H1 (cell line): ENCODE data around the gene TNNC1. TPM values are rescaled to one million over a fixed set of nuclear protein-coding genes. Genes with fewer than 3 reads are reported as not detected.

Experiments
- CTCF ChIA-PET: fragments of 300-600 bp; sonication (Branson Sonifier 250); formaldehyde crosslinking; loops from one replicate; lab custom pipeline; 2021; ENCODE audit not compliant: partially characterized antibody; lab: Charles Lee
- POLR2A ChIA-PET: fragments of 300-600 bp; sonication (Branson Sonifier 250); formaldehyde crosslinking; loops from one replicate; lab custom pipeline; 2021; ENCODE audit warnings: inconsistent platforms; ENCODE audit not compliant: partially characterized antibody; lab: Charles Lee
- DNase-seq, 2 experiments: peaks; one replicate each; pipeline versions ENCODE4 v3.0.0 to v3.0.0-alpha.2; 2010 to 2022; ENCODE audit warnings: low spot score in 2 of 2, low read depth in 1 of 2, mixed read lengths in 1 of 2
- FAIRE-seq: peaks from 2 replicates; lab custom pipeline; 2011; peaks lifted over from hg19 to GRCh38; lab: Jason Lieb, UNC
- H2AFZ ChIP-seq: 2 replicates; pipeline ENCODE4 v1.8.1; 2012; ENCODE audit warnings: low read length, inconsistent platforms
- H2AK5ac ChIP-seq: 2 replicates; pipeline ENCODE4 v1.6.1; 2013; ENCODE audit warnings: low read depth, low read length
- H2BK120ac ChIP-seq: replicated peaks from 2 replicates; pipeline ENCODE3; 2013; ENCODE audit warnings: low read depth, low read length, inconsistent platforms
- H2BK12ac ChIP-seq: 2 replicates; pipeline ENCODE4 v1.6.1; 2013; ENCODE audit warnings: low read depth, low read length
- H2BK15ac ChIP-seq: 2 replicates; pipeline ENCODE4 v1.6.1; 2013; ENCODE audit warnings: low read length
- H2BK20ac ChIP-seq: 2 replicates; pipeline ENCODE4 v1.6.1; 2013; ENCODE audit warnings: low read length
- H2BK5ac ChIP-seq: 2 replicates; pipeline ENCODE4 v1.6.1; 2013; ENCODE audit warnings: low read depth, low read length
- H3K14ac ChIP-seq: 2 replicates; pipeline ENCODE4 v1.6.1; 2013; ENCODE audit warnings: inconsistent platforms; ENCODE audit not compliant: insufficient read length
- H3K18ac ChIP-seq: 2 replicates; pipeline ENCODE4 v1.6.1; 2013; ENCODE audit warnings: low read length; ENCODE audit errors: extremely low read depth
- H3K23ac ChIP-seq: 2 replicates; pipeline ENCODE4 v1.6.1; 2013; ENCODE audit warnings: inconsistent platforms; ENCODE audit not compliant: insufficient read length
- H3K23me2 ChIP-seq: 2 replicates; pipeline ENCODE4 v1.6.1; 2013; ENCODE audit warnings: low read depth, low read length
- H3K27ac ChIP-seq: 2 replicates; pipeline ENCODE4 v1.6.1; 2011; ENCODE audit warnings: low read depth, low read length, inconsistent platforms
- H3K27me3 ChIP-seq, 4 experiments: replicated peaks in 1 of 4; 1 replicate in 1 of 4; 2 replicates in 3 of 4; pipeline versions ENCODE4 v1.6.1 to v1.8.1; 2011 to 2013; ENCODE audit warnings: low read length in 3 of 4, mild to moderate bottlenecking in 3 of 4, inconsistent platforms in 2 of 4, mixed read lengths in 2 of 4, moderate library complexity in 1 of 4; ENCODE audit not compliant: control insufficient read depth in 3 of 4, insufficient read depth in 3 of 4; ENCODE audit errors: extremely low read depth in 1 of 4
- H3K36me3 ChIP-seq, 4 experiments: 2 replicates each; pipeline versions ENCODE4 v1.6.1 to v1.8.1; 2011 to 2013; ENCODE audit warnings: mild to moderate bottlenecking in 4 of 4, low read length in 3 of 4, moderate library complexity in 2 of 4, control low read depth in 1 of 4, inconsistent platforms in 1 of 4; ENCODE audit not compliant: insufficient read depth in 4 of 4, control insufficient read depth in 2 of 4
- H3K4ac ChIP-seq: replicated peaks from 2 replicates; pipeline ENCODE3; 2013; ENCODE audit warnings: low read length, low read depth, mixed read lengths, inconsistent platforms; ENCODE audit not compliant: insufficient read length
- H3K4me1 ChIP-seq, 4 experiments: replicated peaks in 1 of 4; 1 replicate in 1 of 4; 2 replicates in 3 of 4; pipeline versions ENCODE4 v1.6.1 to v1.8.1; 2011 to 2013; ENCODE audit warnings: low read length in 3 of 4, inconsistent platforms in 2 of 4, mixed read lengths in 1 of 4; ENCODE audit not compliant: insufficient read depth in 4 of 4, control insufficient read depth in 3 of 4
- H3K4me2 ChIP-seq, 2 experiments: 2 replicates each; pipeline versions ENCODE4 v1.6.1 to v1.8.1; 2011 to 2013; ENCODE audit warnings: low read depth in 2 of 2, low read length in 2 of 2, control low read depth in 1 of 2, inconsistent platforms in 1 of 2, mild to moderate bottlenecking in 1 of 2; ENCODE audit not compliant: insufficient read depth in 1 of 2
- H3K4me3 ChIP-seq, 4 experiments: fragments of 200-600, 300-600 bp in 1 of 4; sonication (generic), shearing (Covaris generic), sonication (Bioruptor Twin) in 1 of 4; 2 replicates each; pipeline versions ENCODE4 v1.5.1 to v1.8.1; 2011 to 2016; ENCODE audit warnings: low read length in 4 of 4, low read depth in 3 of 4, control low read depth in 2 of 4, inconsistent platforms in 2 of 4, mild to moderate bottlenecking in 2 of 4, mixed read lengths in 1 of 4, moderate library complexity in 1 of 4; ENCODE audit not compliant: insufficient read depth in 2 of 4; ENCODE audit errors: extremely low read depth in 1 of 4
- H3K56ac ChIP-seq: replicated peaks from 2 replicates; pipeline ENCODE3; 2013; ENCODE audit warnings: low read depth, mild to moderate bottlenecking, mixed read lengths, low read length, inconsistent platforms; ENCODE audit not compliant: insufficient read length
- H3K79me1 ChIP-seq: 2 replicates; pipeline ENCODE4 v1.6.1; 2013; ENCODE audit warnings: low read depth, low read length, control low read depth
- H3K79me2 ChIP-seq, 2 experiments: 2 replicates each; pipeline versions ENCODE4 v1.6.1 to v1.8.1; 2012 to 2013; ENCODE audit warnings: low read length in 2 of 2, mild to moderate bottlenecking in 2 of 2, inconsistent platforms in 1 of 2; ENCODE audit not compliant: insufficient read depth in 2 of 2, control insufficient read depth in 1 of 2
- H3K9ac ChIP-seq, 4 experiments: replicated peaks in 1 of 4; 1 replicate in 1 of 4; 2 replicates in 3 of 4; pipeline versions ENCODE4 v1.6.1 to v1.8.1; 2011 to 2013; ENCODE audit warnings: low read depth in 3 of 4, low read length in 3 of 4, control low read depth in 2 of 4, mild to moderate bottlenecking in 2 of 4, moderate library complexity in 2 of 4, inconsistent platforms in 1 of 4; ENCODE audit errors: extremely low read depth in 1 of 4
- H3K9me3 ChIP-seq, 2 experiments: 2 replicates each; pipeline versions ENCODE4 v1.6.1 to v1.8.1; 2012 to 2013; ENCODE audit warnings: mild to moderate bottlenecking in 2 of 2, moderate library complexity in 2 of 2, control low read depth in 1 of 2, inconsistent platforms in 1 of 2, low read depth in 1 of 2, low read length in 1 of 2, mixed read lengths in 1 of 2; ENCODE audit not compliant: insufficient read depth in 2 of 2
- H4K20me1 ChIP-seq, 2 experiments: replicated peaks in 1 of 2; 2 replicates each; pipeline versions ENCODE3 to v1.8.1; 2011 to 2013; ENCODE audit warnings: inconsistent platforms in 2 of 2, low read length in 2 of 2, mild to moderate bottlenecking in 1 of 2; ENCODE audit not compliant: insufficient read depth in 2 of 2, control insufficient read depth in 1 of 2
- H4K5ac ChIP-seq: 2 replicates; pipeline ENCODE4 v1.6.1; 2013; ENCODE audit warnings: low read length, low read depth, mixed read lengths, inconsistent platforms; ENCODE audit not compliant: insufficient read length
- H4K8ac ChIP-seq: 2 replicates; pipeline ENCODE4 v1.8.0; 2013; ENCODE audit warnings: mild to moderate bottlenecking, moderate library complexity, low read length, inconsistent platforms; ENCODE audit not compliant: insufficient read depth; ENCODE audit errors: extremely low read depth
- H4K91ac ChIP-seq: replicated peaks from 2 replicates; pipeline ENCODE3; 2013; ENCODE audit warnings: low read length, mixed read lengths, inconsistent platforms; ENCODE audit not compliant: insufficient read length
- MAFK ChIP-seq: IDR thresholded peaks from 2 replicates; pipeline ENCODE4 v1.6.1; 2012; ENCODE audit warnings: low read depth, mild to moderate bottlenecking, improper control_type of control experiment, low read length
- WGBS, 2 experiments: shearing (Covaris generic) in 1 of 2; methylation state at CpG; one replicate each; pipeline versions ENCODE4 v1.1.6 to v1.1.7; 2013 to 2015; ENCODE audit warnings: low lambda C conversion rate in 2 of 2, mixed read lengths in 2 of 2, inconsistent platforms in 1 of 2, low coverage in 1 of 2, missing lambda C conversion rate in 1 of 2; ENCODE audit not compliant: insufficient replicate concordance in 2 of 2, insufficient coverage in 1 of 2, insufficient read length in 1 of 2; ENCODE audit errors: extremely low coverage in 1 of 2, missing lambda C conversion rate in 1 of 2; 5-methylcytosine and 5-hydroxymethylcytosine counted together
- polyA plus RNA-seq, 7 experiments: library from polyadenylated mRNA; depleted of rRNA in 3 of 7; stranded (reverse) in 5 of 7; unstranded in 2 of 7; fragments of >200 nt in 5 of 7; fragments of 200-250 nt in 2 of 7; gene quantifications; 1 replicate in 5 of 7; 2 replicates in 1 of 7; 4 replicates in 1 of 7; pipeline versions ENCODE4 v1.2.1 to v1.2.3, GENCODE V29; 2011 to 2013; ENCODE audit warnings: missing spikeins in 2 of 7, mixed read lengths in 2 of 7
- total RNA-seq: library from RNA; stranded (reverse); fragmentation: NEBNext Ultra II Directional; extraction: Animal tissue kit (Norgen Biotek cat#: 25700); gene quantifications from 2 replicates; pipeline ENCODE4 v1.2.1, GENCODE V29; 2021

Gene TNNC1
- total and polyA plus RNA-seq, 2 of the 8 experiments (the other 6 are each of a cell fraction or from before 2014, with no cell fraction given), result 5.8 to 16.4 TPM

- H2BK5ac ChIP-seq, result no peak overlapping the region
- H2BK12ac ChIP-seq, result 0 out of 2 replicates have a peak overlapping the region, but pooled peaks have one; percentile 9
- no peak overlapping the region for H2BK20ac ChIP-seq
- H3K18ac ChIP-seq, result no peak overlapping the region
- no peak overlapping the region for H4K5ac ChIP-seq
- H3K36me3 ChIP-seq, result no peaks in the 10 kb centered on the region
- no peak overlapping the region for H3K23ac ChIP-seq
- H3K4me2 ChIP-seq, result no peak overlapping the region
- ChIA-PET POLR2A (interaction anchor here (1.6 to 12.3 kb wide), 4 partner anchors 10 to 43 kb away, joined by 3 to 112 read pairs (median 10); partner anchors contain the start of gene TNNC1), CTCF (interaction anchor here (3.9 to 12.8 kb wide), 3 partner anchors 10 to 57 kb away, joined by 13 to 109 read pairs (median 45); partner anchors contain the start of gene TNNC1)
- 0 out of 7 replicates have a peak, but pooled peaks cover 0 to 2% (median 0%) of the 10 kb centered on the region in 4 experiments for H3K27me3 ChIP-seq
- WGBS, 2 experiments, result 91% methylated on average over 8 of the region's 8 CpGs; no CpG with 5 or more reads in 1 of the 2 experiments
- no peak overlapping the region for H3K27ac ChIP-seq
- H3K79me1 ChIP-seq, result peaks cover 3% of the 10 kb centered on the region; the same call in 1 of the 2 replicates
- H3K4me1 ChIP-seq, result peaks cover 0 to 10% (median 4%) of the 10 kb centered on the region in 4 experiments; a peak in 4 of 7 replicates
- no peak overlapping the region for H2BK15ac ChIP-seq
- peaks cover 4% of the 10 kb centered on the region; the same call in 1 of the 2 replicates for H3K23me2 ChIP-seq
- no peak overlapping the region for H3K4ac ChIP-seq
- no peaks in the 10 kb centered on the region for H3K79me2 ChIP-seq
- H3K9ac ChIP-seq, result no peak overlapping the region
- no peak overlapping the region for H4K8ac ChIP-seq
- H4K91ac ChIP-seq, result no peak overlapping the region
- H2AK5ac ChIP-seq, result no peak overlapping the region
- no peak overlapping the region for H2BK120ac ChIP-seq
- H2AFZ ChIP-seq, result no peak overlapping the region
- H3K4me3 ChIP-seq, result no peak overlapping the region
- no peak overlapping the region for H3K56ac ChIP-seq
- no peaks in the 10 kb centered on the region for H3K9me3 ChIP-seq
- no peaks in the 10 kb centered on the region for H4K20me1 ChIP-seq
- no peak for DNase-seq
- H3K14ac ChIP-seq, result no peak overlapping the region
- TF ChIP-seq MAFK, result no peak
- no peak for FAIRE-seq
These were observed 10.6 kb downstream of the TNNC1 start for GRCh38 chr3:52443268-52443610.
